Endothelial cell (in vitro differentiated cells): Measurements from ENCODE around the gene MMP12. TPM values are rescaled to one million over a fixed set of nuclear protein-coding genes. Genes with fewer than 3 reads are reported as not detected.

Source experiments
- DNase-seq: peaks from one replicate; pipeline ENCODE4 v3.0.0; 2021; ENCODE audit warnings: low spot score
- H3K27ac Mint-ChIP-seq: one replicate; pipeline ENCODE4 v1.8.0; 2021; ENCODE audit warnings: mixed read lengths, inconsistent platforms; ENCODE audit not compliant: unreplicated experiment
- H3K27me3 Mint-ChIP-seq: one replicate; pipeline ENCODE4 v1.8.0; 2021; ENCODE audit warnings: mild to moderate bottlenecking, moderate library complexity, mixed read lengths, inconsistent platforms; ENCODE audit not compliant: unreplicated experiment
- H3K36me3 Mint-ChIP-seq: one replicate; pipeline ENCODE4 v1.8.0; 2021; ENCODE audit warnings: mild to moderate bottlenecking, low read depth, mixed read lengths, inconsistent platforms; ENCODE audit not compliant: unreplicated experiment
- H3K4me1 Mint-ChIP-seq: one replicate; pipeline ENCODE4 v1.8.0; 2021; ENCODE audit warnings: mild to moderate bottlenecking, mixed read lengths, inconsistent platforms; ENCODE audit not compliant: unreplicated experiment
- H3K4me3 Mint-ChIP-seq: one replicate; pipeline ENCODE4 v1.8.0; 2021; ENCODE audit warnings: mild to moderate bottlenecking, mixed read lengths, inconsistent platforms; ENCODE audit not compliant: unreplicated experiment
- H3K9me3 Mint-ChIP-seq: one replicate; pipeline ENCODE4 v1.8.0; 2021; ENCODE audit warnings: mixed read lengths, inconsistent platforms; ENCODE audit not compliant: unreplicated experiment
- long read RNA-seq: library from polyadenylated mRNA; unstranded; transcript quantifications from one replicate; pipeline ENCODE4 v2.0.0, GENCODE V29; 2020; ENCODE audit not compliant: unreplicated experiment
- total RNA-seq: library from RNA; stranded (reverse); fragmentation: NEBNext Ultra II Directional; extraction: Animal tissue kit (Norgen Biotek cat#: 25700); gene quantifications from one replicate; pipeline ENCODE4 v1.2.1, GENCODE V29; 2021; ENCODE audit not compliant: unreplicated experiment
- TF ChIP-seq, protein P1 (sequence below): fragments of 200-600 bp; sonication (generic); IDR thresholded peaks from one replicate; pipeline ENCODE4 v1.5.0; 2021; ENCODE audit warnings: antibody characterized with exemption; ENCODE audit not compliant: unreplicated experiment

Gene MMP12
- not detected for total RNA-seq
- long read RNA-seq, result 0 reads

DNA sequence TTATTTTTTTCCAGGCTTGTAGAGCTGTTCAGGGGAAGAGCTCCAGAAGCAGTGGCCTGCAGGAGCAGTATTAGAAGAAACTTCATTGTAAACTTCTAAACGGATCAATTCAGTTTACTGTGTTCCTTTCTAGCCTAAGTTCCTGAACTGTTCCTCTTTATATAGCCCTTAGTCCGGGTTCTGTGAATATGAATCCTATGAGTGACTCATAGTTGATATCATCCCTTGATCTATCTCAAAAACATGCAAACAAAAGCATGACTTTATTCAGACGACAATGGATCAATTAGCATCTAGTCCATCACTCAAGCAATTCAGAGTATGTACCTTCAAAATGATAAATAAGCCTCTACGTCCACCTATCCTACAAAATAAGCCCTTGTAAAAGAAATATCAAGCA is at the start of gene MMP12:
Gene MMP12, minus strand, starts transcription at position 131 of the 400 bp plus-strand sequence. Its CDS starts 45 bp downstream, at position 86.
- Mint-ChIP-seq H3K27ac (no peak within 1 kb of the TSS), H3K4me3 (no peak within 1 kb of the TSS), H3K9me3 (no peaks in the 10 kb centered on the region), H3K36me3 (no peaks in the 10 kb centered on the region), H3K27me3 (no peaks in the 10 kb centered on the region), H3K4me1 (peaks cover 3% of the 10 kb centered on the region)
- no peak for DNase-seq
- TF ChIP-seq, protein P1, sequence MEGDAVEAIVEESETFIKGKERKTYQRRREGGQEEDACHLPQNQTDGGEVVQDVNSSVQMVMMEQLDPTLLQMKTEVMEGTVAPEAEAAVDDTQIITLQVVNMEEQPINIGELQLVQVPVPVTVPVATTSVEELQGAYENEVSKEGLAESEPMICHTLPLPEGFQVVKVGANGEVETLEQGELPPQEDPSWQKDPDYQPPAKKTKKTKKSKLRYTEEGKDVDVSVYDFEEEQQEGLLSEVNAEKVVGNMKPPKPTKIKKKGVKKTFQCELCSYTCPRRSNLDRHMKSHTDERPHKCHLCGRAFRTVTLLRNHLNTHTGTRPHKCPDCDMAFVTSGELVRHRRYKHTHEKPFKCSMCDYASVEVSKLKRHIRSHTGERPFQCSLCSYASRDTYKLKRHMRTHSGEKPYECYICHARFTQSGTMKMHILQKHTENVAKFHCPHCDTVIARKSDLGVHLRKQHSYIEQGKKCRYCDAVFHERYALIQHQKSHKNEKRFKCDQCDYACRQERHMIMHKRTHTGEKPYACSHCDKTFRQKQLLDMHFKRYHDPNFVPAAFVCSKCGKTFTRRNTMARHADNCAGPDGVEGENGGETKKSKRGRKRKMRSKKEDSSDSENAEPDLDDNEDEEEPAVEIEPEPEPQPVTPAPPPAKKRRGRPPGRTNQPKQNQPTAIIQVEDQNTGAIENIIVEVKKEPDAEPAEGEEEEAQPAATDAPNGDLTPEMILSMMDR, result no peak

DNA sequence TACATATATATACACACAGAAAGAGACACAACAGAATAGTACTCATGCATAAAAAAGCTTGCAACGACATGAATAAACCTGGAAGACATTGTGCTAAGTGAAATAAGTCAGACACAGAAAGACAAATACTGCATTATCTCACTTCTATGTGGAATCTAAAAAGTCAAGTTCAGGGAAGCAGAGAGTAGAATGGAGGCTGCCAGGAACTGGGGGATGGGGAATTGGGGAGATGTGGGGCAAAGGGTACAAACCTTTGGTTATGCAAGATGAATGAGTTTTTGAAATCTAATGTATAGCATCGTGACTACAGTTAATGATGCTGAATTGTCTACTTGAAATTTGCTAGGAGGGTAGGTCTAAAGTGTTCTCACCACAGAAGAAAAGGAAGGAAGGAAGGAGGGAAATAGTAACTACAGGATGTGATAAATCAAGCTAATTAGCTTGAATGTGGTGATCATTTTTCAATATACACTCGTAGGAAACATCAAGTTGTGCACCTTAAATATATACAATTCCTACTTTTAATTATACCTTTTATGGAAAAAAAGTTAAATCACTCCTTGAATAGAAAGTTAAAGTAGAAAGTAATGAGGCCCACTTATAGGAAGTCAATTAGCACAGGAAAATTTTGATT is 46.9 kb upstream of the MMP12 start:
- Mint-ChIP-seq H3K36me3 (no peaks in the 10 kb centered on the region), H3K9me3 (no peaks in the 10 kb centered on the region), H3K27me3 (peaks cover 1% of the 10 kb centered on the region), H3K27ac (no peak overlapping the region), H3K4me1 (peaks cover 8% of the 10 kb centered on the region), H3K4me3 (no peak overlapping the region)
- DNase-seq, result no peak
- TF ChIP-seq, protein P1, result no peak

DNA sequence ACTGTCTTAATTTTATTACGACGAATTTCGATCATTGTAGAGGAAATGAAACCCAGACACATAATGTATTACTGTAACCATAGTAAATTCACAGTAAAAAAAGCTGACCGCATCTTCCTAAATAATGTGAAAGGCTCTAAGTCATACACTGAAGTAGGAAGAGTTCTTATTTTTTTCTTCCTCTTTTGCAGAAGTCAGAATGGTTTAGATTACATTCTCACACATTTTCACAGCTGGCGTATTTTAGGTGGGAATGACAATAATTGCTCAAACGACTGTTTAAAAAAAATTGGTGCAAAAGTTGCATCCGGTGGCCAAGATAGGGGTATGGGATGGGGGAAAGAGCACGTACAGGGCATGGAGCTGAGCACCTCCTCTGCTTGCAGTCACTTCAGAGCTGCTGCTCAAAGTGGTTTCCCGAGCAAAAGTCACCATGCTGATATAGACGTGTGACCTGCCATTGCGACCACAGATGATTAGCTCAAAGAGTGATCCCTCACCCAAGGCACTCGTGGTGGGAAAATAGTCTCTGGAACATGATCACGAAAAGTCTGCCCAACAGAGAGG is 45.4 kb upstream of the MMP12 start:
- H3K27ac Mint-ChIP-seq, result no peak overlapping the region

DNA sequence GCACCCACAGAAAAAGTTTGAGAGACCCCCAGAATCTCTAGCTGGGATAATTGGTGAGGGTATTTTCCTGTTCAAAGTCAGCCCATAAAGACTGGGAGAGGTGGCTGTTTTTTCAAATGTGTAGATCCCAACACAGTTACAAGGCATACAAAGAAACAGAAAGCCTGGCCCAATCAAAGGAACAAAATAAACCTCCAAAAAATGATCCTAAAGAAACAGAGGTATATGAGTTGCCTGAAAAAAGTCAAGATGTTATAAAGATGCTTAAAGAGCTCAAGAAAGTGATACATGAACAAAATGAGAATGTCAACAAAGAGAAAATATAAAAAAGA is 40.2 kb upstream of the MMP12 start:
- Mint-ChIP-seq H3K27ac (no peak overlapping the region), H3K36me3 (no peaks in the 10 kb centered on the region), H3K4me3 (no peak overlapping the region), H3K9me3 (no peaks in the 10 kb centered on the region), H3K27me3 (peaks cover 1% of the 10 kb centered on the region), H3K4me1 (peaks cover 7% of the 10 kb centered on the region)
- no peak for DNase-seq
- TF ChIP-seq, protein P1, result peak; percentile 3

More for the DNA sequence above, 45.4 kb upstream of the MMP12 start:
- Mint-ChIP-seq H3K4me1 (peaks cover 8% of the 10 kb centered on the region), H3K36me3 (no peaks in the 10 kb centered on the region), H3K27me3 (peaks cover 1% of the 10 kb centered on the region), H3K9me3 (no peaks in the 10 kb centered on the region), H3K4me3 (no peak overlapping the region)
- DNase-seq, result no peak
- TF ChIP-seq, protein P1, result no peak
